ENCODE data around the gene AP3S2.
"Not testable (repeated sequence)": the region's sequence is repeated elsewhere in the genome, so short reads cannot be mapped to it uniquely, and the experiment has no call there.

The AP3S2 gene

GRCh38 chr15:89790661-89791060 lies 103.1 kb downstream of the AP3S2 start:
- no peak overlapping the region for H3K4ac ChIP-seq (ENCODE audit: low read depth, low read length)
- H2AFZ ChIP-seq (ENCODE audit: insufficient read depth, low read length, poor library complexity): no peak overlapping the region
- H4K12ac ChIP-seq (ENCODE audit: low read depth, low read length): no peak overlapping the region
- H3K4me2 ChIP-seq (ENCODE audit: low read length): no peak overlapping the region
- H4K8ac ChIP-seq (ENCODE audit: low read depth, low read length): no peak overlapping the region
- peak in 1 of 2 donors; percentile 5 for DNase-seq
- H3K4me1 ChIP-seq (ENCODE audit: control insufficient read depth in 1 of 2, insufficient read depth in 2 of 2, low read length in 2 of 2): no peaks in the 10 kb centered on the region
- no peak overlapping the region for H3K9ac ChIP-seq (ENCODE audit: low read length)
- no peak overlapping the region for H2AK5ac ChIP-seq (ENCODE audit: low read length)
- peaks cover 4% of the 10 kb centered on the region for H3K9me3 ChIP-seq (ENCODE audit: insufficient read depth, low read depth, low read length)
- no peak overlapping the region for H3K23ac ChIP-seq (ENCODE audit: low read length)
- H3K27me3 ChIP-seq (ENCODE audit: insufficient read depth, low read length): no peaks in the 10 kb centered on the region
- H3K14ac ChIP-seq (ENCODE audit: low read length): no peak overlapping the region
- no peak overlapping the region for H2BK120ac ChIP-seq (ENCODE audit: insufficient read depth, low read length, poor library complexity)
- H3K18ac ChIP-seq (ENCODE audit: low read length): no peak overlapping the region
- no peak overlapping the region for H2BK12ac ChIP-seq (ENCODE audit: low read length)
- no peak overlapping the region for H3K4me3 ChIP-seq (ENCODE audit: low read depth, low read length)
- no peaks in the 10 kb centered on the region for H3K79me2 ChIP-seq (ENCODE audit: control insufficient read depth, insufficient read depth, low read length, poor library complexity)
- H4K91ac ChIP-seq (ENCODE audit: low read depth, low read length): no peak overlapping the region
- no peaks in the 10 kb centered on the region for H3K79me1 ChIP-seq (ENCODE audit: low read length)
- no peak overlapping the region for H2BK5ac ChIP-seq (ENCODE audit: low read depth, low read length, poor library complexity)
- no peaks in the 10 kb centered on the region for H3K36me3 ChIP-seq (ENCODE audit: control insufficient read depth in 1 of 2, insufficient read depth in 2 of 2, low read length in 2 of 2)
- WGBS (ENCODE audit: extremely low coverage, insufficient coverage, insufficient read length): no CpG with 5 or more reads among the region's 16 CpGs
- no peak overlapping the region for H3K27ac ChIP-seq (ENCODE audit: low read depth, low read length)

- no peaks in the 10 kb centered on the region for H3K79me2 ChIP-seq (ENCODE audit: control insufficient read depth, insufficient read depth, low read length, poor library complexity)
- no peak overlapping the region for H3K4me2 ChIP-seq (ENCODE audit: low read length)
- no peak overlapping the region for H2BK5ac ChIP-seq (ENCODE audit: low read depth, low read length, poor library complexity)
- no CpG with 5 or more reads among the region's 10 CpGs for WGBS (ENCODE audit: extremely low coverage, insufficient coverage, insufficient read length)
- no peak overlapping the region for H4K12ac ChIP-seq (ENCODE audit: low read depth, low read length)
- H3K36me3 ChIP-seq (ENCODE audit: control insufficient read depth in 1 of 2, insufficient read depth in 2 of 2, low read length in 2 of 2): no peaks in the 10 kb centered on the region
- H3K23ac ChIP-seq (ENCODE audit: low read length): no peak overlapping the region
- no peak overlapping the region for H3K4ac ChIP-seq (ENCODE audit: low read depth, low read length)
- H3K27ac ChIP-seq (ENCODE audit: low read depth, low read length): no peak overlapping the region
- no peaks in the 10 kb centered on the region for H3K27me3 ChIP-seq (ENCODE audit: insufficient read depth, low read length)
- H3K9ac ChIP-seq (ENCODE audit: low read length): no peak overlapping the region
- H4K91ac ChIP-seq (ENCODE audit: low read depth, low read length): no peak overlapping the region
- H2AK5ac ChIP-seq (ENCODE audit: low read length): peak overlapping the region; percentile 41
- no peak overlapping the region for H2AFZ ChIP-seq (ENCODE audit: insufficient read depth, low read length, poor library complexity)
- H3K9me3 ChIP-seq (ENCODE audit: insufficient read depth, low read depth, low read length): peaks cover 4% of the 10 kb centered on the region
- no peak overlapping the region for H3K4me3 ChIP-seq (ENCODE audit: low read depth, low read length)
- H3K18ac ChIP-seq (ENCODE audit: low read length): no peak overlapping the region
- H2BK12ac ChIP-seq (ENCODE audit: low read length): no peak overlapping the region
- no peak overlapping the region for H4K8ac ChIP-seq (ENCODE audit: low read depth, low read length)
- DNase-seq: no peak
- H2BK120ac ChIP-seq (ENCODE audit: insufficient read depth, low read length, poor library complexity): no peak overlapping the region
- H3K4me1 ChIP-seq (ENCODE audit: control insufficient read depth in 1 of 2, insufficient read depth in 2 of 2, low read length in 2 of 2): no peaks in the 10 kb centered on the region
- peak overlapping the region; percentile 40 for H3K14ac ChIP-seq (ENCODE audit: low read length)
- H3K79me1 ChIP-seq (ENCODE audit: low read length): no peaks in the 10 kb centered on the region
Observed at GRCh38 chr15:89790206-89790605, 103.6 kb downstream of the AP3S2 start.

- not testable (repeated sequence) for H3K4me1 ChIP-seq (ENCODE audit: control insufficient read depth in 1 of 2, insufficient read depth in 2 of 2, low read length in 2 of 2); H2BK120ac ChIP-seq (ENCODE audit: insufficient read depth, low read length, poor library complexity); H4K12ac ChIP-seq (ENCODE audit: low read depth, low read length); H4K91ac ChIP-seq (ENCODE audit: low read depth, low read length); H3K27ac ChIP-seq (ENCODE audit: low read depth, low read length); H3K14ac ChIP-seq (ENCODE audit: low read length); H3K4ac ChIP-seq (ENCODE audit: low read depth, low read length); H3K23ac ChIP-seq (ENCODE audit: low read length); H3K79me2 ChIP-seq (ENCODE audit: control insufficient read depth, insufficient read depth, low read length, poor library complexity); H4K8ac ChIP-seq (ENCODE audit: low read depth, low read length); H3K4me2 ChIP-seq (ENCODE audit: low read length); H2AK5ac ChIP-seq (ENCODE audit: low read length); H2BK12ac ChIP-seq (ENCODE audit: low read length); DNase-seq; H3K18ac ChIP-seq (ENCODE audit: low read length); H3K27me3 ChIP-seq (ENCODE audit: insufficient read depth, low read length); H2BK5ac ChIP-seq (ENCODE audit: low read depth, low read length, poor library complexity); H3K9me3 ChIP-seq (ENCODE audit: insufficient read depth, low read depth, low read length); H3K36me3 ChIP-seq (ENCODE audit: control insufficient read depth in 1 of 2, insufficient read depth in 2 of 2, low read length in 2 of 2); H3K4me3 ChIP-seq (ENCODE audit: low read depth, low read length); H3K79me1 ChIP-seq (ENCODE audit: low read length); H3K9ac ChIP-seq (ENCODE audit: low read length); H2AFZ ChIP-seq (ENCODE audit: insufficient read depth, low read length, poor library complexity)
- WGBS (ENCODE audit: extremely low coverage, insufficient coverage, insufficient read length): no CpG with 5 or more reads among the region's 4 CpGs
Observed at GRCh38 chr15:89788585-89788984, 105.2 kb downstream of the AP3S2 start.

DNA sequence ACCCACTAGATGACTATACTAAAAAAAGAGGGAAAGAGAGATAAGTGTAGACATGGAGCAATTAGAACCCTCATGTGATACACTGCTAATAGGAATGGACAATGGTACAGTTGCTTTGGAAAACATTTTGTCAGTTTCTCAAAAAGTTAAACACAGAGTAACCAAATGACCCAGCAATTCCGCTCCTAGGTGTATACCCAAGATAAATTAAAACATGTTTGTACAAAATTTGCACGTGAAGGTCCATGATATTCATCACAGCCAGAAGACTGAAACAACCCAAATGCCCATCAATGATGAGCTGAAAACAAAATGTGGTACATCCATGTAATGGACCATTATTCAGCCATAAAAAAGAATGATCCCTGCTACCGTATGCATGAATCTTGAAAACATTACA lies 105.8 kb downstream of the AP3S2 start:
- Histone ChIP-seq H3K27me3 (ENCODE audit: insufficient read depth, low read length) (no peaks in the 10 kb centered on the region), H3K4me2 (ENCODE audit: low read length) (no peak overlapping the region)
- no CpG with 5 or more reads among the region's 3 CpGs for WGBS (ENCODE audit: extremely low coverage, insufficient coverage, insufficient read length)

More for the DNA sequence above, 105.8 kb downstream of the AP3S2 start:
- Histone ChIP-seq H3K4me1 (ENCODE audit: control insufficient read depth in 1 of 2, insufficient read depth in 2 of 2, low read length in 2 of 2) (peaks cover 8 to 11% of the 10 kb centered on the region in 2 experiments), H2AFZ (ENCODE audit: insufficient read depth, low read length, poor library complexity) (no peak overlapping the region), H3K14ac (ENCODE audit: low read length) (no peak overlapping the region), H3K4ac (ENCODE audit: low read depth, low read length) (no peak overlapping the region), H3K9me3 (ENCODE audit: insufficient read depth, low read depth, low read length) (peaks cover 4% of the 10 kb centered on the region), H3K36me3 (ENCODE audit: control insufficient read depth in 1 of 2, insufficient read depth in 2 of 2, low read length in 2 of 2) (no peaks in the 10 kb centered on the region), H2BK5ac (ENCODE audit: low read depth, low read length, poor library complexity) (no peak overlapping the region), H4K91ac (ENCODE audit: low read depth, low read length) (no peak overlapping the region), H3K9ac (ENCODE audit: low read length) (no peak overlapping the region), H3K4me3 (ENCODE audit: low read depth, low read length) (no peak overlapping the region), H3K79me2 (ENCODE audit: control insufficient read depth, insufficient read depth, low read length, poor library complexity) (no peaks in the 10 kb centered on the region), H3K27ac (ENCODE audit: low read depth, low read length) (no peak overlapping the region), H4K12ac (ENCODE audit: low read depth, low read length) (no peak overlapping the region), H2AK5ac (ENCODE audit: low read length) (no peak overlapping the region), H3K23ac (ENCODE audit: low read length) (no peak overlapping the region), H2BK12ac (ENCODE audit: low read length) (no peak overlapping the region), H2BK120ac (ENCODE audit: insufficient read depth, low read length, poor library complexity) (no peak overlapping the region), H3K18ac (ENCODE audit: low read length) (no peak overlapping the region), H4K8ac (ENCODE audit: low read depth, low read length) (no peak overlapping the region), H3K79me1 (ENCODE audit: low read length) (peaks cover 2% of the 10 kb centered on the region)
- no peak for DNase-seq
